Measurements from ENCODE around the gene TGFBR3L. TPM values are rescaled to one million over a fixed set of nuclear protein-coding genes. Genes with fewer than 3 reads are reported as not detected.

Gene TGFBR3L
- 1 to 10 TPM in 1 of 3 donors, not detected in 2; 2.3 TPM for total RNA-seq

DNA sequence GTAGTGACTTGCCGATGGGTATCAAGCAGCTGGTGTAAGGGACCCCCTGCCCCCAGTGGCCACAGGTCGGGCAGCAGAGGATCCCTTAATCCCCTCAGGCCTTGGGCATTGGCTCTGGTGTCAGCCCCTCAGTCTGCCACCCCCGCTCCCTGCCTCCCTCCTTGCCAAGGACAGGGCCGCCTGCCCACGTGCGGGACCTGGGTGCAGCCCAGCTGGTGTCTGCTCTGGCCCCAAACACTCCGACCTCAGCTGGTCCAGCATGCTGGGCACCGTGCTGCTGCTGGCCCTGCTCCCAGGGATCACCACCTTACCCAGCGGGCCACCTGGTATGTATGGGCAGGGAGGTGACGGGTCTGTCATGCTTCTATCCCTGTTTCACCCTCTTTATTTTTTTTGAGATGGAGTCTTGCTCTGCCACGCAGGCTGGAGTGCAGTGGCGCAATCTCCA is at the start of gene TGFBR3L:
Gene TGFBR3L, plus strand, starts transcription at position 233 of the 448 bp plus-strand sequence.
- H3K9me3 ChIP-seq, result no peaks in the 10 kb centered on the region
- H3K27ac ChIP-seq, result no peak within 1 kb of the TSS
- peaks cover 27% of the 10 kb centered on the region for H3K36me3 ChIP-seq
- intact Hi-C loops (cut with DNase I; ENCODE audit: low total_unique reads), result no loop called here
- TF ChIP-seq POLR2AphosphoS5 (IDR thresholded peaks at IDR 0.05) (no peak), CTCF (IDR thresholded peaks at IDR 0.05) (no peak)
- peaks cover 9 to 21% of the 10 kb centered on the region in 2 donors for H3K4me1 ChIP-seq
- peaks cover 10 to 40% of the 10 kb centered on the region in 2 donors for H3K27me3 ChIP-seq
- no peak for DNase-seq (ENCODE audit: low spot score in 2 of 2)
- H3K4me3 ChIP-seq, result no peak within 1 kb of the TSS

DNA sequence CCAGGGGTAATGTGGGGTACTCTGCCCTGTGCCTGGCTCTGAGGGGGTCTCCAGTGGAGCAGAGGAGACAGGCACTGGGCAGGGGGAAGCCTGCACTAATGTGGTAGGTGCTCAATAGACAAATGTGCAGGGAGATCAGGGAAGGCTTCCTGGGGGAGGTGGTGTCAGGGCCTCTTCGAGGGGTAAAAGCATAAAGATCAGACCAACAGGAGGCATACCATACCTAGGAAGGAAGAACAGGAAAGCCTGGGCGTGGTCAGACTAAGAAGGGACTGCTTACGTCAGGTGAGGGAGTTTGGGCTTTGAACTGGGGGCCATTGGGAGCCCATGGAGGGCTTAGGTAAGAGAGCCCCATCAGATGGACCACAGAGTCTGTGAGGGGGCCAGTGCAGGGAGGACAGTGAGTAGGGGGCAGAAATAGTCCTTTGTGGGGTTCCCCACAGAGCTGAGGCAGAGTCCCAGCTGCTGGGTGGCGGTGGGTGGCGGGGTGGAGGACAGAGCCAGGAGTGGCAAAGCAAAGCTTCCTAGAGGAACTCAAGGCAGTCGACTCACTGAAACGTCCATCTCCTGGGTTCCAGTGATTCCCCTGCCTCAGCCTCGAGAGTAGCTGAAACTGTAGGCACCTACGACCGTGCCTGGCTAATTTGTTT is 49.2 kb upstream of the TGFBR3L start:
- Histone ChIP-seq H3K27ac (no peak overlapping the region), H3K4me3 (no peak overlapping the region), H3K9me3 (no peaks in the 10 kb centered on the region), H3K36me3 (no peaks in the 10 kb centered on the region), H3K27me3 (no peaks in the 10 kb centered on the region), H3K4me1 (peaks cover 0 to 5% of the 10 kb centered on the region in 2 donors)
- TF ChIP-seq POLR2A (IDR thresholded peaks at IDR 0.05) (no peak), POLR2AphosphoS5 (IDR thresholded peaks at IDR 0.05) (no peak), CTCF (IDR thresholded peaks at IDR 0.05) (no peak)
- intact Hi-C loops (cut with DNase I; ENCODE audit: low total_unique reads), result no loop called here
- DNase-seq (ENCODE audit: low spot score in 2 of 2), result no peak

GRCh38 chr19:7866399-7867091 is 48.1 kb upstream of the TGFBR3L start:
- no peak for DNase-seq (ENCODE audit: low spot score in 2 of 2)
- Histone ChIP-seq H3K4me3 (no peak overlapping the region), H3K4me1 (peaks cover 0 to 5% of the 10 kb centered on the region in 2 donors), H3K36me3 (no peaks in the 10 kb centered on the region), H3K9me3 (no peaks in the 10 kb centered on the region), H3K27me3 (no peaks in the 10 kb centered on the region), H3K27ac (no peak overlapping the region)
- intact Hi-C loops (cut with DNase I; ENCODE audit: low total_unique reads), result loop anchor here (1.0 kb wide), 1 partner anchor 37 kb away; the partner anchor contains the start of gene MAP2K7
- no peak for TF ChIP-seq CTCF (IDR thresholded peaks at IDR 0.05)
- TF ChIP-seq POLR2AphosphoS5 (IDR thresholded peaks at IDR 0.05), result no peak
- no peak for TF ChIP-seq POLR2A (IDR thresholded peaks at IDR 0.05)

DNA sequence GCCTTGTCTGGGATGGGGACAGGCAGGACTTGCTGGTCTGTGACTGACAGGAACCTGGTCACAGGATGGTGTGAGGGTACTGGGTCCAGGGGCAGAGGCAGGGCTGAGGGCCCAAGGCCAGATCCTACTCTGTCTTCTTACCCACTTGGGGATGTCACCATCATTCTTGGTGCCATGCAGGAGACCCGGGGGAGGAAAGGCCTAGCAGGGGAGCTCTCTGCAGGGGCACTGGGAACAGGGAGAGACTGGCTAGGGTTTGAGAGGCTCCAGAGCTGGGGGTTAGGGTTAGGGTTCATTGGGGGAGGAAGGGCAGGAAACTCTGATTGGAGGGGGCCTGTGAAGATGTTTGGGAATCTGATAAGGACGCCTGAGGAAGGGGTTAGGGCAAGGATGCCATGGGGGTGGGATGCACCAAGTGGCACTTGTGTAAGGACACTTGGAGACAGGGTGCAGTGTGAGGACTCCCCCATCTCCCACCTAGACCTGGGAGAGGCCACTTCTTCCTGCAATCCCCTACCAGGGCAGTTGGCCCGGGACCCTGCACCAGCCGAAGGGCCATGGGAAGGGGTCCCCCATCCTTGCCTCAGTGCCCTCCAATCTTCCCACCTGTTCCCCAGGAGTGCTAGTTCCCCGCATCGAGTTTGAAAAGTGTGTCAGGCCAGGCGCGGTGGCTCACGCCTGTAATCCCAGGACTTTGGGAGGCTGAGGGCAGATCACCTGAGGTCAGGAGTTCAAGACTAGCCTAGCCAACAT is 47.4 kb upstream of the TGFBR3L start:
- H3K9me3 ChIP-seq, result no peaks in the 10 kb centered on the region
- H3K27me3 ChIP-seq, result peaks cover 0 to 2% of the 10 kb centered on the region in 2 donors
- TF ChIP-seq POLR2AphosphoS5 (IDR thresholded peaks at IDR 0.05), result no peak
- TF ChIP-seq POLR2A (IDR thresholded peaks at IDR 0.05), result no peak
- no peak for TF ChIP-seq CTCF (IDR thresholded peaks at IDR 0.05)
- no peak for DNase-seq (ENCODE audit: low spot score in 2 of 2)
- peaks cover 0 to 2% of the 10 kb centered on the region in 2 donors for H3K4me1 ChIP-seq
- no peak overlapping the region for H3K27ac ChIP-seq
- H3K4me3 ChIP-seq, result no peak overlapping the region
- no peaks in the 10 kb centered on the region for H3K36me3 ChIP-seq
- intact Hi-C loops (cut with DNase I; ENCODE audit: low total_unique reads), result loop anchor here (1.0 kb wide), 1 partner anchor 36 kb away; the partner anchor contains the start of gene MAP2K7
